K562 (cell line): ENCODE results near the gene DNER. TPM values are rescaled to one million over a fixed set of nuclear protein-coding genes. Genes with fewer than 3 reads are reported as not detected.
"Not testable (repeated sequence)": the region's sequence is repeated elsewhere in the genome, so short reads cannot be mapped to it uniquely, and the experiment has no call there.

Experiments
- ATAC-seq: fragments of 200-7000 bp; cut with Tn5 transposase; 3 replicates; pipeline ENCODE4 v1.9.1; 2020; ENCODE audit warnings: moderate library complexity
- BruUV-seq: library from RNA; stranded (reverse); fragments of 400-500 nt; replicated peaks from 2 replicates; lab custom pipeline; 2021; lab: Mats Ljungman, UMichigan
- CTCF ChIA-PET: fragments of 300-600 bp; formaldehyde crosslinking; extraction: SDS; loops from one replicate; lab custom pipeline; 2021; ENCODE audit warnings: low intra/inter-chr PET ratio; lab: Yijun Ruan, JAX
- POLR2A ChIA-PET: fragments of 300-600, 350-650 bp; sonication (Branson Sonifier 250); formaldehyde crosslinking; extraction: SDS; loops from one replicate; lab custom pipeline; 2021; ENCODE audit warnings: antibody characterized with exemption, inconsistent platforms; lab: Yijun Ruan, JAX
- DNase-seq, 4 experiments: peaks; one replicate each; pipeline versions ENCODE4 v3.0.0 to v3.0.0-alpha.2; 2011 to 2018; ENCODE audit warnings: low spot score in 3 of 4, mixed read lengths in 3 of 4; ENCODE audit errors: extremely low read depth in 1 of 4
- FAIRE-seq: peaks from 2 replicates; lab custom pipeline; 2011; peaks lifted over from hg19 to GRCh38; lab: Jason Lieb, UNC
- H2AFZ ChIP-seq: 2 replicates; pipeline ENCODE4 v1.6.0; 2011; ENCODE audit warnings: low read depth, low read length, control low read depth, inconsistent platforms
- H3K27ac ChIP-seq: fragments of 200-600 bp; 3 replicates; pipeline ENCODE4 v1.8.0; 2011; ENCODE audit warnings: low read depth, mild to moderate bottlenecking, control low read depth, inconsistent platforms, low read length, moderate library complexity, mixed read lengths; ENCODE audit errors: extremely low read depth
- H3K27me3 ChIP-seq, 2 experiments: fragments of 300-600 bp in 1 of 2; 2 replicates in 1 of 2; 3 replicates in 1 of 2; pipeline versions ENCODE4 v1.6.0 to v1.8.0; 2011; ENCODE audit warnings: inconsistent platforms in 2 of 2, low read length in 2 of 2, mild to moderate bottlenecking in 1 of 2, mixed read lengths in 1 of 2, moderate library complexity in 1 of 2; ENCODE audit not compliant: control insufficient read depth in 2 of 2, insufficient read depth in 2 of 2
- H3K36me3 ChIP-seq: fragments of 300-600 bp; 3 replicates; pipeline ENCODE4 v1.8.0; 2011; ENCODE audit warnings: mild to moderate bottlenecking, low read length, inconsistent platforms; ENCODE audit not compliant: control insufficient read depth, insufficient read depth
- H3K4me1 ChIP-seq, 2 experiments: fragments of 200-600 bp in 1 of 2; replicated peaks in 1 of 2; 2 replicates in 1 of 2; 3 replicates in 1 of 2; pipeline versions ENCODE4 v1.5.1 to v1.8.0; 2011; ENCODE audit warnings: inconsistent platforms in 2 of 2, low read length in 2 of 2, mild to moderate bottlenecking in 1 of 2, mixed read lengths in 1 of 2, moderate library complexity in 1 of 2; ENCODE audit not compliant: control insufficient read depth in 2 of 2, insufficient read depth in 2 of 2
- H3K4me2 ChIP-seq: 2 replicates; pipeline ENCODE4 v1.6.1; 2011; ENCODE audit warnings: low read length, control low read depth, inconsistent platforms, mixed read lengths; ENCODE audit not compliant: insufficient read depth
- H3K4me3 ChIP-seq: fragments of 200-600 bp; sonication (generic), shearing (Covaris generic); 2 replicates; pipeline ENCODE4 v1.5.1; 2016; ENCODE audit warnings: control low read depth, inconsistent platforms
- H3K79me2 ChIP-seq: fragments of 200-600 bp; 3 replicates; pipeline ENCODE4 v1.8.0; 2011; ENCODE audit warnings: low read length, inconsistent platforms; ENCODE audit not compliant: control insufficient read depth, insufficient read depth
- H3K9ac ChIP-seq, 2 experiments: 2 replicates each; pipeline versions ENCODE4 v1.6.0 to v1.6.1; 2011; ENCODE audit warnings: low read depth in 2 of 2, low read length in 2 of 2, control low read depth in 1 of 2, inconsistent platforms in 1 of 2, mild to moderate bottlenecking in 1 of 2, mixed read lengths in 1 of 2; ENCODE audit not compliant: insufficient read depth in 1 of 2
- H3K9me1 ChIP-seq: one replicate; pipeline ENCODE4 v1.6.0; 2011; ENCODE audit warnings: inconsistent platforms, mild to moderate bottlenecking, low read length, moderate library complexity; ENCODE audit not compliant: control insufficient read depth, insufficient read depth
- H3K9me3 ChIP-seq: replicated peaks from 2 replicates; pipeline ENCODE4 v1.5.1; 2011; ENCODE audit warnings: low read depth, low read length, inconsistent platforms; ENCODE audit not compliant: control insufficient read depth, insufficient read depth
- H4K20me1 ChIP-seq: replicated peaks from 2 replicates; pipeline ENCODE4 v1.6.1; 2011; ENCODE audit warnings: low read length, inconsistent platforms, mixed read lengths; ENCODE audit not compliant: control insufficient read depth, insufficient read depth
- BRF2 ChIP-seq: IDR thresholded peaks from 3 replicates; pipeline ENCODE4 v1.6.1; 2011; ENCODE audit warnings: borderline replicate concordance, mild to moderate bottlenecking; ENCODE audit not compliant: insufficient read length, insufficient read depth
- CEBPB ChIP-seq: fragments of 450-650 bp; IDR thresholded peaks from 2 replicates; pipeline ENCODE4 v1.6.1; 2016; ENCODE audit warnings: missing genetic modification characterization, missing compliant biosample characterization
- CEBPG ChIP-seq, 3 experiments: fragments of 200-800 bp in 1 of 3; sonication (Bioruptor generic) in 1 of 3; sonication (generic) in 1 of 3; formaldehyde crosslinking in 1 of 3; IDR thresholded peaks in 2 of 3; conservative IDR thresholded peaks in 1 of 3; 2 replicates each; pipeline versions ENCODE4 v1.6.1 to v1.8.0; 2016 to 2022; ENCODE audit warnings: missing compliant biosample characterization in 2 of 3, missing genetic modification characterization in 2 of 3, mild to moderate bottlenecking in 1 of 3, missing genetic modification reagents in 1 of 3
- HNRNPK ChIP-seq: fragments of 200-400 bp; formaldehyde crosslinking; IDR thresholded peaks from one replicate; pipeline ENCODE4 v1.6.1; 2018; ENCODE audit warnings: mild to moderate bottlenecking, low read depth, low read length; ENCODE audit not compliant: poor library complexity, severe bottlenecking
- HNRNPLL ChIP-seq: fragments of 200-400 bp; formaldehyde crosslinking; IDR thresholded peaks from 2 replicates; pipeline ENCODE4 v1.6.1; 2017; ENCODE audit warnings: low read length, low read depth, mild to moderate bottlenecking; ENCODE audit not compliant: poor library complexity, severe bottlenecking
- MCM5 ChIP-seq: fragments of 450-650 bp; IDR thresholded peaks from 2 replicates; pipeline ENCODE4 v1.6.1; 2016; ENCODE audit warnings: low read depth
- POLR3G ChIP-seq: IDR thresholded peaks from 2 replicates; pipeline ENCODE4 v1.6.1; 2011; ENCODE audit not compliant: insufficient read length, insufficient replicate concordance; ENCODE audit errors: extremely low read depth
- XRCC5 ChIP-seq: fragments of 200-400 bp; formaldehyde crosslinking; IDR thresholded peaks from 2 replicates; pipeline ENCODE4 v1.6.1; 2017; ENCODE audit warnings: low read depth, mild to moderate bottlenecking, low read length
- ZNF780A ChIP-seq: fragments of 250-450 bp; sonication (Bioruptor Pico); IDR thresholded peaks from 2 replicates; pipeline ENCODE4 v1.5.0; 2021; ENCODE audit warnings: mild to moderate bottlenecking
- WGBS: fragments of 100-300 bp; shearing (Covaris generic); methylation state at CpG from one replicate; pipeline ENCODE4 v1.1.6; 2016; ENCODE audit warnings: low coverage, mixed read lengths; ENCODE audit not compliant: insufficient coverage; ENCODE audit errors: missing lambda C conversion rate; 5-methylcytosine and 5-hydroxymethylcytosine counted together
- in situ Hi-C: fragments of 300-500 bp; cut with MboI; formaldehyde crosslinking; loops from 4 replicates; pipeline ENCODE4 v1.15.0; 2018; ENCODE audit warnings: inconsistent platforms, mixed read lengths
- intact Hi-C: fragments of 100-400 bp; cut with micrococcal nuclease; formaldehyde crosslinking; loops from 2 replicates; pipeline ENCODE4 v1.14.2; 2022
- polyA plus RNA-seq, 8 experiments: library from polyadenylated mRNA; depleted of rRNA in 4 of 8; stranded (reverse) in 5 of 8; unstranded in 3 of 8; fragments of >200 nt; fragmentation: Nextera tagmentation in 2 of 8; fragmentation: Illumina TruSeq in 1 of 8; extraction: Ambion mirVana in 2 of 8; extraction: Trizol in 1 of 8; gene quantifications; 2 replicates each; pipeline versions ENCODE4 v1.2.1 to v1.2.3, GENCODE V29; 2011 to 2014; ENCODE audit warnings: inconsistent platforms in 1 of 8, missing spikeins in 1 of 8
- total RNA-seq, 7 experiments: library from RNA; depleted of rRNA in 6 of 7; stranded (reverse); fragments of >200 nt in 6 of 7; fragmentation: Illumina TruSeq in 2 of 7; extraction: Trizol in 2 of 7; gene quantifications; 2 replicates each; pipeline versions ENCODE4 v1.2.1 to v1.2.3, GENCODE V29; 2011 to 2021; ENCODE audit warnings: low replicate concordance in 1 of 7
- TF ChIP-seq, protein P1 (sequence below): fragments of 450-650 bp; IDR thresholded peaks from 2 replicates; pipeline ENCODE4 v1.6.1; 2014; ENCODE audit warnings: low read depth, mild to moderate bottlenecking, moderate library complexity, borderline replicate concordance

Gene DNER
- total and polyA plus RNA-seq, 9 of the 15 experiments (the other 6 are each of a cell fraction or from before 2014, with no cell fraction given) = not detected

- ATAC-seq; H3K4me3 ChIP-seq; H3K9me3 ChIP-seq; BruUV-seq; H3K79me2 ChIP-seq; DNase-seq; H3K27ac ChIP-seq; FAIRE-seq; POLR2A ChIA-PET; H3K4me2 ChIP-seq; H3K4me1 ChIP-seq; H3K9me1 ChIP-seq; H3K9ac ChIP-seq; CTCF ChIA-PET; H3K27me3 ChIP-seq; in situ Hi-C loops; H2AFZ ChIP-seq; H3K36me3 ChIP-seq; intact Hi-C loops; H4K20me1 ChIP-seq; TF ChIP-seq CEBPG (CRISPR knock-in tag; IDR thresholded peaks at IDR 0.05): not testable (repeated sequence)
- WGBS = 11% methylated on average over 4 of the region's 4 CpGs
- TF ChIP-seq CEBPB (tag) (peak; percentile 48), CEBPG (tag; conservative IDR thresholded peaks at IDR 0.05 in 1 of 2, IDR thresholded peaks at IDR 0.05 in 1 of 2) (peak; percentile 27 to 41; a peak in 2 of 4 replicates)
Measured at GRCh38 chr2:229506699-229507098, 207.7 kb downstream of the DNER start.

- Histone ChIP-seq H3K9me3 (no peaks in the 10 kb centered on the region), H3K27ac (no peak overlapping the region), H3K36me3 (no peaks in the 10 kb centered on the region), H3K79me2 (no peaks in the 10 kb centered on the region), H2AFZ (no peak overlapping the region), H4K20me1 (no peaks in the 10 kb centered on the region), H3K4me3 (no peak overlapping the region), H3K9me1 (no peaks in the 10 kb centered on the region), H3K4me1 (no peaks in the 10 kb centered on the region), H3K9ac (no peak overlapping the region), H3K27me3 (no peaks in the 10 kb centered on the region), H3K4me2 (no peak overlapping the region)
- DNase-seq = no peak
- BruUV-seq = no TSS peak
- intact Hi-C loops (no loop called here), in situ Hi-C loops (no loop called here)
- ChIA-PET POLR2A (no interaction called here), CTCF (no interaction called here)
- TF ChIP-seq HNRNPLL = no peak
- no peak for TF ChIP-seq POLR3G
- no peak for TF ChIP-seq XRCC5
- TF ChIP-seq, protein P1, sequence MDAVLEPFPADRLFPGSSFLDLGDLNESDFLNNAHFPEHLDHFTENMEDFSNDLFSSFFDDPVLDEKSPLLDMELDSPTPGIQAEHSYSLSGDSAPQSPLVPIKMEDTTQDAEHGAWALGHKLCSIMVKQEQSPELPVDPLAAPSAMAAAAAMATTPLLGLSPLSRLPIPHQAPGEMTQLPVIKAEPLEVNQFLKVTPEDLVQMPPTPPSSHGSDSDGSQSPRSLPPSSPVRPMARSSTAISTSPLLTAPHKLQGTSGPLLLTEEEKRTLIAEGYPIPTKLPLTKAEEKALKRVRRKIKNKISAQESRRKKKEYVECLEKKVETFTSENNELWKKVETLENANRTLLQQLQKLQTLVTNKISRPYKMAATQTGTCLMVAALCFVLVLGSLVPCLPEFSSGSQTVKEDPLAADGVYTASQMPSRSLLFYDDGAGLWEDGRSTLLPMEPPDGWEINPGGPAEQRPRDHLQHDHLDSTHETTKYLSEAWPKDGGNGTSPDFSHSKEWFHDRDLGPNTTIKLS = no peak
- TF ChIP-seq HNRNPK = no peak
- no peak for TF ChIP-seq MCM5
- no peak for TF ChIP-seq BRF2
- TF ChIP-seq ZNF780A (CRISPR knock-in tag) = no peak
- ATAC-seq = no peak
- WGBS = 0% methylated on average over 2 of the region's 2 CpGs
- FAIRE-seq = no peak
Measured at GRCh38 chr2:229501051-229501794, 213.1 kb downstream of the DNER start.
